ENCODE measurements around the gene PASK. TPM values are rescaled to one million over a fixed set of nuclear protein-coding genes. Genes with fewer than 3 reads are reported as not detected.

Gene PASK
- total RNA-seq, 1 experiment from 2014 or later: 21.1 TPM

DNA sequence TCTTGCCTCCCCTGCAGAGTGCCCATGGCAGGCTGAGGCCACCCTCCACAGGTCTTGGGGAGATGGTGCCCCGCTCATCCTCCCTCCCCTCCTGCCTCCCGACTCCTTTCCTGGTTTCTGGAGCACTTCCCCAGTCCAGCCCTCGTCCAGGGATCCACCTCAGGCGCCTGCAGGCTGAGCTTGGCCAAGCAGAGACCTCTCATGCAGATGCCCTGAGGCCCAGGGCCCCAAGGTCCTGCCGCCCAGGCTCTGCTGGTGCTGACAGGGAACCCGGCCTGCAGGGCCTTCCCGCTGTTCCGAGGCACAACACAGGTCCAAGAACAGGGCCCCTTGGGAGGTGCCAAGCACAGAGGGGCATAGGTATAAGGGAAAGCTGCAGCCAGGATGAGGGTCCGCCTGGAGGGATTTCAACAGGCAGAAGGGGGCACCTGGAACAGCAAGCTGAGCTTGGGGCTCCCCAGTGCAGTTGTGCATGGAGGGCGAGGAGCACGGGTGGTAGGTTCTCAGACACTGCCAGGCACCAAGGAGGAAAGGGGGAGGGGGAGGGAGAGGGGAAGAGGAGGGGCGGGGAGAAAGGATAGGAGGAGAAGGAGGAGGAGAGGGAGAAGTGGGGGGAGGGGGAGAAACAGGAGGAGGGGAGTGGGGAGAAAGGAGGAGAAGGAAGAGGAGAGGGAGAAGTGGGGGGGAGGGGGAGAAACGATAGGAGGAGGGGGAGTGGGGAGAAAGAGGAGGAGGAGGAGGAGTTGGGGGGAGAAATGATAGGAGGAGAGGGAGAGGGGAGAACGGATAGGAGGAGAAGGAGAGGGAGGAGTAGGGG is 38.0 kb upstream of the PASK start:
- Histone ChIP-seq H3K9me3 (no peaks in the 10 kb centered on the region), H3K36me3 (ENCODE audit: control insufficient read depth, insufficient read depth, low read length) (no peaks in the 10 kb centered on the region), H3K4me3 (ENCODE audit: low read depth, low read length) (no peak overlapping the region), H3K4me1 (no peaks in the 10 kb centered on the region), H3K27me3 (replicated peaks; ENCODE audit: control insufficient read depth, insufficient read depth, low read length) (no peaks in the 10 kb centered on the region)
- no peaks in the 10 kb centered on the region for H3K4me1 Mint-ChIP-seq (ENCODE audit: low read depth, unreplicated experiment)
- H3K4me3 Mint-ChIP-seq (ENCODE audit: unreplicated experiment): no peak overlapping the region
- H3K36me3 Mint-ChIP-seq (ENCODE audit: insufficient read depth, unreplicated experiment): no peaks in the 10 kb centered on the region
- ChIA-PET POLR2A (no interaction called here), CTCF (no interaction called here)
- DNase-seq: no peak
- TF ChIP-seq, protein P1, sequence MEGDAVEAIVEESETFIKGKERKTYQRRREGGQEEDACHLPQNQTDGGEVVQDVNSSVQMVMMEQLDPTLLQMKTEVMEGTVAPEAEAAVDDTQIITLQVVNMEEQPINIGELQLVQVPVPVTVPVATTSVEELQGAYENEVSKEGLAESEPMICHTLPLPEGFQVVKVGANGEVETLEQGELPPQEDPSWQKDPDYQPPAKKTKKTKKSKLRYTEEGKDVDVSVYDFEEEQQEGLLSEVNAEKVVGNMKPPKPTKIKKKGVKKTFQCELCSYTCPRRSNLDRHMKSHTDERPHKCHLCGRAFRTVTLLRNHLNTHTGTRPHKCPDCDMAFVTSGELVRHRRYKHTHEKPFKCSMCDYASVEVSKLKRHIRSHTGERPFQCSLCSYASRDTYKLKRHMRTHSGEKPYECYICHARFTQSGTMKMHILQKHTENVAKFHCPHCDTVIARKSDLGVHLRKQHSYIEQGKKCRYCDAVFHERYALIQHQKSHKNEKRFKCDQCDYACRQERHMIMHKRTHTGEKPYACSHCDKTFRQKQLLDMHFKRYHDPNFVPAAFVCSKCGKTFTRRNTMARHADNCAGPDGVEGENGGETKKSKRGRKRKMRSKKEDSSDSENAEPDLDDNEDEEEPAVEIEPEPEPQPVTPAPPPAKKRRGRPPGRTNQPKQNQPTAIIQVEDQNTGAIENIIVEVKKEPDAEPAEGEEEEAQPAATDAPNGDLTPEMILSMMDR (IDR thresholded peaks at IDR 0.05; ENCODE audit: insufficient read depth in 1 of 2, low read depth in 1 of 2, low read length in 1 of 2, severe bottlenecking in 1 of 2, unreplicated experiment in 1 of 2): no peak
- BruUV-seq (replicated peaks): no TSS peak
- H3K27me3 Mint-ChIP-seq (ENCODE audit: insufficient read depth, unreplicated experiment): no peaks in the 10 kb centered on the region
- no peak overlapping the region for H3K27ac Mint-ChIP-seq (ENCODE audit: unreplicated experiment)
- intact Hi-C loops (cut with micrococcal nuclease; ENCODE audit: unreplicated experiment): no loop called here
- no peaks in the 10 kb centered on the region for H3K9me3 Mint-ChIP-seq (ENCODE audit: unreplicated experiment)

DNA sequence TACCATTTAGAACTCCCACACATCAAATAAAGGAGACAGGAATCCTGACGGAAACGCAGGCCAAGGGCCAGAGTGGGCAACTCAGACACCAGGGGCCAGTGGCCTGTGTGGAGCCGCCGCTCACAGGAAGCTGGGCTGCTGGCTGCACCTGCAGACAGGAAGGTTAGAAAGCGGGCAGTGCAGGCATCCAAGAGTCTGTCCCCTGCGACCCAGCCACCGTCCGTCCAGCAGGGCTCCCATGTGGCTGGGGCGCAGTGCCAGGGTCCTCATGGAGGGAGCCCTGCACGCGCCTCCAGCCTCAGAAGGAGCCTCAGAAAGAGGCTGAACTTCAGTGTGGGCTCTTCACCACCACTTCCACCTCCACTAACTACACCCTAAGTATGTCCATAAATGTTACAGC is 36.7 kb upstream of the PASK start:
- CTCF ChIA-PET: no interaction called here
- H3K4me1 ChIP-seq: no peaks in the 10 kb centered on the region
- no peaks in the 10 kb centered on the region for H3K27me3 Mint-ChIP-seq (ENCODE audit: insufficient read depth, unreplicated experiment)
- no peaks in the 10 kb centered on the region for H3K9me3 ChIP-seq
- DNase-seq: no peak
- no peak overlapping the region for H3K4me3 ChIP-seq (ENCODE audit: low read depth, low read length)
- TF ChIP-seq, protein P1 (IDR thresholded peaks at IDR 0.05; ENCODE audit: insufficient read depth in 1 of 2, low read depth in 1 of 2, low read length in 1 of 2, severe bottlenecking in 1 of 2, unreplicated experiment in 1 of 2): no peak
- H3K4me1 Mint-ChIP-seq (ENCODE audit: low read depth, unreplicated experiment): no peaks in the 10 kb centered on the region
- BruUV-seq (replicated peaks): no TSS peak
- H3K4me3 Mint-ChIP-seq (ENCODE audit: unreplicated experiment): no peak overlapping the region
- POLR2A ChIA-PET: no interaction called here
- no peaks in the 10 kb centered on the region for H3K36me3 Mint-ChIP-seq (ENCODE audit: insufficient read depth, unreplicated experiment)
- no peak overlapping the region for H3K27ac Mint-ChIP-seq (ENCODE audit: unreplicated experiment)
- no peaks in the 10 kb centered on the region for H3K9me3 Mint-ChIP-seq (ENCODE audit: unreplicated experiment)
- H3K27me3 ChIP-seq (replicated peaks; ENCODE audit: control insufficient read depth, insufficient read depth, low read length): no peaks in the 10 kb centered on the region
- intact Hi-C loops (cut with micrococcal nuclease; ENCODE audit: unreplicated experiment): no loop called here
- no peaks in the 10 kb centered on the region for H3K36me3 ChIP-seq (ENCODE audit: control insufficient read depth, insufficient read depth, low read length)

DNA sequence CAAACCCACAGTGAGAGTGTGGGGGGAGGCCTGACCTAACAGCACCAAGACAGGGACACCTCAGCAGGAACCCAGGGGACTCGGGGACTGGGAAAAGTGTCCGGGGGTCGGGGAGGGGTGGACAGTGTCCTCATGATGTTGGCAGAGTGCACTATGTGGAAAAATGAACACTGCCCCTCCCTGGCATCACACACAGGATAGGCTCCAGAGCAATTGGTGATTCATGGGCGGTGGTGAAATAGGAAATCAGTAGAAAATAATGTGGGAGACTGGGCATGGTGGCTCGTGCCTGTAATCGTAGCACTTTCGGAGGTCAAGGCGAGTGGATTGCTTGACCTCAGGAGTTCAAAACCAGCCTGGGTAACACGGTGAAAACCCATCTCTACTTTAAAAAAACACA is 35.6 kb upstream of the PASK start:
- POLR2A ChIA-PET: no interaction called here
- no peak overlapping the region for H3K27ac Mint-ChIP-seq (ENCODE audit: unreplicated experiment)
- no peaks in the 10 kb centered on the region for H3K9me3 Mint-ChIP-seq (ENCODE audit: unreplicated experiment)
- intact Hi-C loops (cut with micrococcal nuclease; ENCODE audit: unreplicated experiment): no loop called here
- no peak for DNase-seq
- Histone ChIP-seq H3K9me3 (no peaks in the 10 kb centered on the region), H3K4me3 (ENCODE audit: low read depth, low read length) (no peak overlapping the region), H3K27me3 (replicated peaks; ENCODE audit: control insufficient read depth, insufficient read depth, low read length) (no peaks in the 10 kb centered on the region), H3K4me1 (no peaks in the 10 kb centered on the region), H3K36me3 (ENCODE audit: control insufficient read depth, insufficient read depth, low read length) (no peaks in the 10 kb centered on the region)
- no peaks in the 10 kb centered on the region for H3K36me3 Mint-ChIP-seq (ENCODE audit: insufficient read depth, unreplicated experiment)
- H3K4me3 Mint-ChIP-seq (ENCODE audit: unreplicated experiment): no peak overlapping the region
- BruUV-seq (replicated peaks): no TSS peak
- no peaks in the 10 kb centered on the region for H3K4me1 Mint-ChIP-seq (ENCODE audit: low read depth, unreplicated experiment)
- H3K27me3 Mint-ChIP-seq (ENCODE audit: insufficient read depth, unreplicated experiment): no peaks in the 10 kb centered on the region
- TF ChIP-seq, protein P1 (IDR thresholded peaks at IDR 0.05; ENCODE audit: insufficient read depth in 1 of 2, low read depth in 1 of 2, low read length in 1 of 2, severe bottlenecking in 1 of 2, unreplicated experiment in 1 of 2): no peak
- CTCF ChIA-PET: no interaction called here

Measured in Caco-2 (cell line).